Measurements from ENCODE around the gene POLR1H. TPM values are rescaled to one million over a fixed set of nuclear protein-coding genes. Genes with fewer than 3 reads are reported as not detected.

Gene POLR1H
- total RNA-seq, 1 experiment from 2014 or later, result 31.9 TPM

- no peak overlapping the region for H2BK12ac ChIP-seq (ENCODE audit: insufficient read length, low read depth, low read length)
- H3K27ac ChIP-seq (ENCODE audit: insufficient read length, low read depth, low read length), result no peak overlapping the region
- no peaks in the 10 kb centered on the region for H3K4me1 Mint-ChIP-seq
- no peak overlapping the region for H4K8ac ChIP-seq (replicated peaks; ENCODE audit: insufficient read length, low read depth, low read length)
- no peak overlapping the region for H3T11ph ChIP-seq (ENCODE audit: low read length)
- H3K79me1 ChIP-seq (ENCODE audit: insufficient read depth, low read depth, low read length, poor library complexity, severe bottlenecking), result no peaks in the 10 kb centered on the region
- no peak overlapping the region for H4K91ac ChIP-seq (ENCODE audit: insufficient read length, low read depth, low read length)
- no peak overlapping the region for H3K56ac ChIP-seq (ENCODE audit: insufficient read length, low read depth, low read length)
- H3K23ac ChIP-seq (ENCODE audit: insufficient read length, low read depth, low read length), result no peak overlapping the region
- H3K27ac Mint-ChIP-seq, result no peak overlapping the region
- no peaks in the 10 kb centered on the region for H3K4me1 ChIP-seq (ENCODE audit: insufficient read depth, low read length)
- no peak overlapping the region for H3K18ac ChIP-seq (ENCODE audit: insufficient read length, low read depth, low read length)
- H3K27me3 Mint-ChIP-seq (ENCODE audit: low read depth), result peaks cover 2% of the 10 kb centered on the region; the same call in 1 of the 2 replicates
- TF ChIP-seq CTCF (conservative IDR thresholded peaks at IDR 0.05), result no peak
- H3K4me2 ChIP-seq (ENCODE audit: insufficient read depth, insufficient read length, low read length), result no peak overlapping the region
- H3K4ac ChIP-seq (ENCODE audit: low read depth, low read length), result no peak overlapping the region
- no peak overlapping the region for H2BK15ac ChIP-seq (ENCODE audit: low read depth, low read length)
- H3K14ac ChIP-seq (ENCODE audit: insufficient read depth, low read length), result no peak overlapping the region
- no peak overlapping the region for H2AK5ac ChIP-seq (ENCODE audit: insufficient read length, low read length)
- H3K9me3 Mint-ChIP-seq, result no peaks in the 10 kb centered on the region
- H3K23me2 ChIP-seq (ENCODE audit: insufficient read length, low read depth, low read length, poor library complexity, severe bottlenecking), result no peaks in the 10 kb centered on the region
- no CpG with 5 or more reads among the region's 4 CpGs for WGBS (ENCODE audit: extremely low coverage, insufficient read length, low lambda C conversion rate)
- H2BK5ac ChIP-seq (ENCODE audit: insufficient read length, low read length), result no peak overlapping the region
- H3K4me3 Mint-ChIP-seq, result no peak overlapping the region
- no peak overlapping the region for H2BK120ac ChIP-seq (ENCODE audit: low read depth, low read length, poor library complexity, severe bottlenecking)
- no peaks in the 10 kb centered on the region for H3K9me3 ChIP-seq (ENCODE audit: control insufficient read depth, low read depth, low read length)
- H3K9ac ChIP-seq (ENCODE audit: extremely low read depth, insufficient read length, low read length), result no peak overlapping the region
- H3K27me3 ChIP-seq (ENCODE audit: insufficient read depth, low read length), result no peaks in the 10 kb centered on the region
- no peaks in the 10 kb centered on the region for H4K20me1 ChIP-seq (ENCODE audit: control insufficient read depth, insufficient read depth, insufficient read length)
- H2BK20ac ChIP-seq (ENCODE audit: low read depth, low read length, poor library complexity, severe bottlenecking), result no peak overlapping the region
- no peaks in the 10 kb centered on the region for H3K79me2 ChIP-seq (ENCODE audit: insufficient read depth, low read length)
- no peak overlapping the region for H4K5ac ChIP-seq (ENCODE audit: insufficient read length, low read depth, low read length)
- no peak overlapping the region for H2AFZ ChIP-seq (ENCODE audit: low read length)
- no peaks in the 10 kb centered on the region for H3K36me3 Mint-ChIP-seq (ENCODE audit: insufficient read depth in 1 of 3, low read depth in 3 of 3)
- no peak for DNase-seq
Measured at GRCh38 chr6:30041821-30042220, 19.2 kb upstream of the POLR1H start.

Data from H9 (cell line).